ENCODE results near the gene HECTD1.
"Not testable (repeated sequence)": the region's sequence is repeated elsewhere in the genome, so short reads cannot be mapped to it uniquely, and the experiment has no call there.

The HECTD1 gene

DNA sequence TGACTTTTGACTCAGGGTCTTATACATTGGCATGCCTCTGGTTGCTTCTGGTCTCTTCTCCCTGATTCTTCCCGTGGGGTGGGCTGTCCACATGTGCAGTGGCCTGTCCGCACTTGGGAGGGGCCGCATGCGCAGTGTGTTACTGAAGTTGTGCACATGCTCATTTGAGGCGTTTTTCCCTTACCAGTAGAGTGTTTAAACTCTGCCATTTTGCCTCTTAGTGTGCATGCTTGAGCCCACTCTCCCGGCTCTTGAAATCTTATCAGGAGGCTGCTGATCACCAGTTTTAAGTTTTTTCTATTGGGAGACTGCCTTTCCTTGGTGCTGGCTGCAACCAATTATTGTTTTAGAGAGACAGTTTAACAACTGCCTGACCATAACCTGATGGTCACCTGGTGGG lies 32.1 kb upstream of the HECTD1 start:
- intact Hi-C loops (cut with micrococcal nuclease), result no loop called here
- Mint-ChIP-seq H3K9me3 (no peaks in the 10 kb centered on the region), H3K27me3 (no peaks in the 10 kb centered on the region), H3K36me3 (ENCODE audit: low read depth) (no peaks in the 10 kb centered on the region), H3K4me1 (ENCODE audit: low read depth) (peaks cover 27% of the 10 kb centered on the region), H3K4me3 (no peak overlapping the region), H3K27ac (no peak overlapping the region)

DNA sequence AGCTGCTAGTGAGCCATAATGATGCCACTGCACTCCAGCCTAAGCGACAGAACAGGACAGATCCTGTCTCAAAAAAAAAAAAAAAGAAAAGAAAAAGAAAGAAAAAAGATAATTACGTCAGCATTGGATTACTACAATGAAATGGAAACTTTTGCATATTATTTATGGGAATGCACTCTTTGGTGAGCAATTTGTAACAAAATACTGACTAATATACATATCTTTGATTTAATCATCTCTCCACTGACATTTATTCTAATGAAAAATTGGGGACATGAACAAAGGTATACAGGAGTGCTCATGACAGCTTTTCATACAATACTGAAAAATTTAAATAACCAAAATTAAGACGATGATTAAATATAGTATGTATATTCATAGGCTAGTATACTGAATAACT lies 27.9 kb upstream of the HECTD1 start:
- Mint-ChIP-seq H3K27ac (no peak overlapping the region), H3K27me3 (no peaks in the 10 kb centered on the region), H3K4me1 (ENCODE audit: low read depth) (peaks cover 9% of the 10 kb centered on the region), H3K36me3 (ENCODE audit: low read depth) (no peaks in the 10 kb centered on the region), H3K4me3 (no peak overlapping the region), H3K9me3 (no peaks in the 10 kb centered on the region)
- intact Hi-C loops (cut with micrococcal nuclease), result no loop called here

- peaks cover 8% of the 10 kb centered on the region for H3K4me1 Mint-ChIP-seq (ENCODE audit: low read depth)
- H3K4me3 Mint-ChIP-seq, result no peak overlapping the region
- H3K27ac Mint-ChIP-seq, result no peak overlapping the region
- H3K27me3 Mint-ChIP-seq, result no peaks in the 10 kb centered on the region
- no peaks in the 10 kb centered on the region for H3K36me3 Mint-ChIP-seq (ENCODE audit: low read depth)
- H3K9me3 Mint-ChIP-seq, result no peaks in the 10 kb centered on the region
- intact Hi-C loops (cut with micrococcal nuclease), result no loop called here
Measured at GRCh38 chr14:31232081-31232480, 24.5 kb upstream of the HECTD1 start.

DNA sequence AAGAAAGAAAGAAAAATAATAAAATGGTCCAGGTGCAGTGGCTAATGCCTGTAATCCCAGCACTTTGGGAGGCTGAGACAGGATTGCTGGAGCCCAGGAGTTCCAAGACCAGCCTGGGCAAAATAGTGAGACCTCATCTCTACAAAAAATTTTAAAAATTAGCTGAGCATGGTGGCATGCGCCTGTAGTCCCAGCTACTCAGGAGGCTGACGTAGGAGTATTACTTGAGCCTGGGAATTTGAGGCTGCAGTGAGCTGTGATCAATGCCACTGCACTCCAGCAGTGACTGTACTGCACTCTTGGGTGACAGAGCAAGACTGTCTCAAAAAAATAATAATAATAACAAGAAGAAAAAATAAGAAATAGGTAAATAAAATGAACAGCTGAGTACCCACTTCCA lies 23.7 kb upstream of the HECTD1 start:
- H3K4me3 Mint-ChIP-seq; H3K4me1 Mint-ChIP-seq (ENCODE audit: low read depth); H3K27ac Mint-ChIP-seq; intact Hi-C loops (cut with micrococcal nuclease); H3K9me3 Mint-ChIP-seq; H3K27me3 Mint-ChIP-seq; H3K36me3 Mint-ChIP-seq (ENCODE audit: low read depth): not testable (repeated sequence)

DNA sequence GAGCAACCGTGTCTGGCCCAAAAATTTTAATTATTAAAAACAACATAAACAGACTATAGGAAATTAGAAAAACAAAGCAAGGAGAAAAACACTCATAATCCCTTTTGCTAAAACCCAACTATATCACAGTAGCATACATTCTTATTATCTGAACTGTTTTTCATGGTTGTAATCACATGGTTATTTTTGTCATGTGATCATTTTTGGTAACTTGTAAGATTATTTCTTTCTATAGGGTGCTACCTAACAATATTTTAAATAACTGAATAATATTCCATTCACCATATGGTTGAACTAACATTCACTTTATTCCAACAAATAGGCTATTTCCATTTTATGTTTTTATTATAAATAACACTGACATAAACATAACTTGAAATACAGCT lies 23.0 kb upstream of the HECTD1 start:
- H3K27me3 Mint-ChIP-seq, result no peaks in the 10 kb centered on the region
- H3K27ac Mint-ChIP-seq, result no peak overlapping the region
- peaks cover 8% of the 10 kb centered on the region for H3K4me1 Mint-ChIP-seq (ENCODE audit: low read depth)
- H3K4me3 Mint-ChIP-seq, result no peak overlapping the region
- intact Hi-C loops (cut with micrococcal nuclease), result no loop called here
- H3K9me3 Mint-ChIP-seq, result no peaks in the 10 kb centered on the region
- no peaks in the 10 kb centered on the region for H3K36me3 Mint-ChIP-seq (ENCODE audit: low read depth)

GRCh38 chr14:31229638-31230572 lies 22.3 kb upstream of the HECTD1 start:
- Mint-ChIP-seq H3K36me3 (ENCODE audit: low read depth) (no peaks in the 10 kb centered on the region), H3K27me3 (no peaks in the 10 kb centered on the region), H3K27ac (no peak overlapping the region), H3K4me1 (ENCODE audit: low read depth) (peaks cover 8% of the 10 kb centered on the region), H3K9me3 (no peaks in the 10 kb centered on the region), H3K4me3 (peak overlapping the region; percentile 49)
- intact Hi-C loops (cut with micrococcal nuclease), result loop anchor here (1.0 kb wide), 1 partner anchor 11 kb away; no protein-coding TSS in a partner anchor

- Mint-ChIP-seq H3K36me3 (ENCODE audit: low read depth) (no peaks in the 10 kb centered on the region), H3K4me1 (ENCODE audit: low read depth) (peaks cover 8% of the 10 kb centered on the region), H3K9me3 (no peaks in the 10 kb centered on the region), H3K4me3 (no peak overlapping the region), H3K27ac (no peak overlapping the region), H3K27me3 (no peaks in the 10 kb centered on the region)
- intact Hi-C loops (cut with micrococcal nuclease), result loop anchor here (1.0 kb wide), 1 partner anchor 12 kb away; no protein-coding TSS in a partner anchor
Measured at GRCh38 chr14:31229009-31229408, 21.4 kb upstream of the HECTD1 start.

- no peaks in the 10 kb centered on the region for H3K27me3 Mint-ChIP-seq
- no peaks in the 10 kb centered on the region for H3K36me3 Mint-ChIP-seq (ENCODE audit: low read depth)
- H3K4me1 Mint-ChIP-seq (ENCODE audit: low read depth), result peaks cover 8% of the 10 kb centered on the region
- H3K4me3 Mint-ChIP-seq, result no peak overlapping the region
- intact Hi-C loops (cut with micrococcal nuclease), result no loop called here
- H3K9me3 Mint-ChIP-seq, result no peaks in the 10 kb centered on the region
- H3K27ac Mint-ChIP-seq, result no peak overlapping the region
Measured at GRCh38 chr14:31228533-31228932, 20.9 kb upstream of the HECTD1 start.

DNA sequence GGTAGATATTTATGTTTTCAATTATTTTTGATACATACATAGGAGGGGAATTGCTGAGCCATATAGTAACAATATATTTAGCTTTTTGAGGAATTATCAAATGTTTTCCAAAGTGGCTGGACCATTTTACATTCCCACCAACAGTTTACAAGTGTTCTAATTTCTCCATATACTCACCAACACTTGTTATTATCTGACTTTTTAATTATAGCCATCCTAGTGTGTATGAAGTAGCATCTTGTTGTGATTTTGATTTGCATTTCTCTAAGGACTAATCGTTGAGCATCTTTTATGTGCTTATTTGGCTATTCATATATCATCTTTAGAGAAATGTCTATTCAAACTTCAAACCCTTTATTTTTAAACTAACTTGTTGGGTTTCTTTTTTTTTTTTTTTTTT lies 17.2 kb upstream of the HECTD1 start:
- Mint-ChIP-seq H3K27me3 (no peaks in the 10 kb centered on the region), H3K27ac (no peak overlapping the region), H3K4me3 (no peak overlapping the region), H3K36me3 (ENCODE audit: low read depth) (no peaks in the 10 kb centered on the region), H3K9me3 (no peaks in the 10 kb centered on the region), H3K4me1 (ENCODE audit: low read depth) (peaks cover 8% of the 10 kb centered on the region)
- intact Hi-C loops (cut with micrococcal nuclease), result no loop called here

DNA sequence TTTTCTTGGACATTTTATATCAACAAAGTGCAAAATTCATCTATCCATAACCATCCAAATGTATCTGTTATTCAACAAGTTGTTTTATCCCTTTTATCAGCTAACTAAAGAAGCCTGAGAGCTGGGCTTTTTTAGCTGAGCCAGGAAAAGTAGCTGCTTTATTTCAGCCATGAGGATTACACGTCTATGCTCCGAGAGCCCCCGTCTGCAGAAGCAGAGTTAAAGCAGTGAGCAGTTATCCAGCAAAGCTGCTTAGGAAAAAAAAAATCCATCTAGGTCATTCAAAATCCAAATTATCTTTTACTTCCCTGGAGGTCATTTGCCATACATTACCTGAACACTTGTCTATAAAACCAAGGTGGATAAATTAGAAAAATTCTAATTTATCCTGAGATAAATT lies 15.7 kb upstream of the HECTD1 start:
- H3K27ac Mint-ChIP-seq, result no peak overlapping the region
- peaks cover under 1% of the 10 kb centered on the region for H3K4me1 Mint-ChIP-seq (ENCODE audit: low read depth)
- no peaks in the 10 kb centered on the region for H3K36me3 Mint-ChIP-seq (ENCODE audit: low read depth)
- no peak overlapping the region for H3K4me3 Mint-ChIP-seq
- intact Hi-C loops (cut with micrococcal nuclease), result no loop called here
- no peaks in the 10 kb centered on the region for H3K27me3 Mint-ChIP-seq
- H3K9me3 Mint-ChIP-seq, result no peaks in the 10 kb centered on the region

DNA sequence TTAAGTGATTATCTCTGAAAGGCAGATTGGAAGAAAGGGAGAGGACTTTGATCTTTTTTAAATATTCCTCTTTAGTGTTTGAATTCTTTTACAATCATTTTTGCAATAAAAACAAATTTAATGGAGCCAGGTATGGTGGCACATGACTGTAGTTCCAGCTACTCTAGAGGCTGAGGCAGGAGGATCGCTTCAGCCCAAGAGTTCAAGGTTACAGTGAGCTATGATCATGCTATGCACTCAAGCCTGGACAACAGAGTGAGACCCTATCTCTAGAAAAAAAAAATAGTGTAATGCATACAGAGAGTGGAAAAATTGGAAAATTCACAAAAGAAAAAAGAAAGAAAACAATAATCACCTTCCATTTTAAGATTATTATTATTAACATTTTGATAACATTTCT lies 15.2 kb upstream of the HECTD1 start:
- intact Hi-C loops (cut with micrococcal nuclease), result no loop called here

DNA sequence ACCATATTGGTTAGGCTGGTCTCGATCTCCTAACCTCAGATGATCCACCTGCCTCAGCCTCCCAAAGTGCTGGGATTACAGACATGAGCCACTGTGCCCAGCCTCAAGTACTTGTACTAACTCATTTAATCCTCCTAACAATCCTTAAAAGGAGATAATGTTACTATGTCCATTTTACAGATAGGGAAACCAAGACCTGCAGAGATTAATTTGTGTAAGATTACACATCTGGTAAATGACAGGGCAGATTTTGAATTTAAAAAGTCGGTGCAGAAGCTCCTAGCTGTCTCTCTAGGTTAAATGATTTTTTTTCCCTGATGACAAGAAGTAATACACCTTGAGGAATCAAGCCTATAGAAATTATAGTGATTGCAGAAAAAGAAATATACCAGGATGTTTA lies 13.7 kb upstream of the HECTD1 start:
- H3K36me3 Mint-ChIP-seq (ENCODE audit: low read depth), result no peaks in the 10 kb centered on the region
- H3K9me3 Mint-ChIP-seq, result no peaks in the 10 kb centered on the region
- no peaks in the 10 kb centered on the region for H3K27me3 Mint-ChIP-seq
- no peak overlapping the region for H3K4me3 Mint-ChIP-seq
- H3K4me1 Mint-ChIP-seq (ENCODE audit: low read depth), result no peaks in the 10 kb centered on the region
- intact Hi-C loops (cut with micrococcal nuclease), result no loop called here
- no peak overlapping the region for H3K27ac Mint-ChIP-seq

More for the DNA sequence above, 15.2 kb upstream of the HECTD1 start:
- H3K4me1 Mint-ChIP-seq (ENCODE audit: low read depth), result no peaks in the 10 kb centered on the region
- no peak overlapping the region for H3K4me3 Mint-ChIP-seq
- H3K36me3 Mint-ChIP-seq (ENCODE audit: low read depth), result no peaks in the 10 kb centered on the region
- H3K27ac Mint-ChIP-seq, result no peak overlapping the region
- no peaks in the 10 kb centered on the region for H3K9me3 Mint-ChIP-seq
- H3K27me3 Mint-ChIP-seq, result no peaks in the 10 kb centered on the region

DNA sequence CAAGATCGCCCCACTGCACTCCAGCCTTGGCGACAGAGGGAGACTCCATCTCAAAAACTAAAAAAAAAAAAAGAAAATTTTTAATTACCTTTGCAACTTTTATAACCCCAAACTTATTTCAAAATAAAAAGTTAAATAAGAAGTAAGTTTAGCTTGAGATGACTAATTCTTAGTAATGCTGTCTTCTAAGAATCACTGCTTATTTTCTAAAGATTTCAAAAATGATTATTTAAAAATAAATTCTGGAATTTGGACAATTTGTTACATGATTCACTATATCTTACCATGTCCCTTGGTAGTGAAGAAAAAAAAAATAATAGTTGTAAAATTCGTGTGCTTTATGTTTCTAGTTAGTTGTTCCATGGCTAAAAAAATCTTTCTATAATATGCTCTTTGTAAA lies 11.6 kb upstream of the HECTD1 start:
- H3K4me1 Mint-ChIP-seq (ENCODE audit: low read depth), result no peaks in the 10 kb centered on the region
- no peaks in the 10 kb centered on the region for H3K36me3 Mint-ChIP-seq (ENCODE audit: low read depth)
- no peak overlapping the region for H3K4me3 Mint-ChIP-seq
- no peak overlapping the region for H3K27ac Mint-ChIP-seq
- intact Hi-C loops (cut with micrococcal nuclease), result no loop called here
- no peaks in the 10 kb centered on the region for H3K27me3 Mint-ChIP-seq
- no peaks in the 10 kb centered on the region for H3K9me3 Mint-ChIP-seq

- H3K4me1 Mint-ChIP-seq (ENCODE audit: low read depth), result no peaks in the 10 kb centered on the region
- no peak overlapping the region for H3K27ac Mint-ChIP-seq
- no peaks in the 10 kb centered on the region for H3K9me3 Mint-ChIP-seq
- no peaks in the 10 kb centered on the region for H3K27me3 Mint-ChIP-seq
- H3K36me3 Mint-ChIP-seq (ENCODE audit: low read depth), result no peaks in the 10 kb centered on the region
- no peak overlapping the region for H3K4me3 Mint-ChIP-seq
- intact Hi-C loops (cut with micrococcal nuclease), result no loop called here
Measured at GRCh38 chr14:31216359-31216758, 8.8 kb upstream of the HECTD1 start.

DNA sequence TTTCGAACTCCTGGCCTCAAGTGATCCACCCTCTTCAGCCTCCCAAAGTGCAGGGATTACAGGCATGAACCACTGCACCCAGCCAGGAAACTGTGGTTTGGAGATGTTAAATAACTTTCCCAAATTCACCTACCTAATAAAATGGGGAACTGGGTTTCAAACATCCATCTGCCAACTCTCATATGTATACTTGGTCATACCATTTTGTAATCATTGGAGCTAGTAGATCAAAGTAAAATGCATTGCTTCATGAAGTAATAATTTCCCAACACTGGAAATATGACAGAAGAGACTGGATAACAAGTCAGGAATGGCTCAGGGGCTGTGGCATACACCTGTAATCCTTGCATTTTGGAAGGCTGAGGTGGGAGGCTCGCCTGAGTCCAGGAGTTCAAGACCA lies 5.3 kb upstream of the HECTD1 start:
- H3K4me3 Mint-ChIP-seq, result no peak overlapping the region
- H3K27me3 Mint-ChIP-seq, result no peaks in the 10 kb centered on the region
- H3K27ac Mint-ChIP-seq, result no peak overlapping the region
- peaks cover 4% of the 10 kb centered on the region for H3K36me3 Mint-ChIP-seq (ENCODE audit: low read depth)
- H3K4me1 Mint-ChIP-seq (ENCODE audit: low read depth), result peaks cover 12% of the 10 kb centered on the region
- intact Hi-C loops (cut with micrococcal nuclease), result no loop called here
- H3K9me3 Mint-ChIP-seq, result no peaks in the 10 kb centered on the region

Data from dendritic cell treated with granulocyte-macrophage colony-stimulating factor and Interleukin-4, amounts not matched to agents 40 ng/mL and 50 ng/mL, for 4 days (primary cell).